A549 (cell line): ENCODE data around the gene CCDC27. TPM values are rescaled to one million over a fixed set of nuclear protein-coding genes. Genes with fewer than 3 reads are reported as not detected.

Source experiments
- ATAC-seq, 2 experiments: fragments of 200-7000 bp in 1 of 2; fragments of >200 bp in 1 of 2; cut with Nextera tagmentation in 1 of 2; cut with Tn5 transposase in 1 of 2; 3 replicates each; pipeline versions ENCODE4 v1.8.0 to v1.9.1; 2018 to 2020; ENCODE audit warnings: mild to moderate bottlenecking in 1 of 2, moderate library complexity in 1 of 2
- CTCF ChIA-PET: fragments of 300-600 bp; sonication (Branson Sonifier 250); formaldehyde crosslinking; extraction: SDS; loops from one replicate; lab custom pipeline; 2021; ENCODE audit warnings: antibody characterized with exemption, inconsistent platforms; lab: Yijun Ruan, JAX
- POLR2A ChIA-PET: fragments of 350-600 bp; formaldehyde crosslinking; extraction: SDS; loops from one replicate; lab custom pipeline; 2021; ENCODE audit warnings: antibody characterized with exemption, inconsistent platforms; lab: Yijun Ruan, JAX
- DNase-seq, 2 experiments: peaks; one replicate each; pipeline versions ENCODE4 v3.0.0 to v3.0.0-alpha.2; 2011 to 2016; ENCODE audit warnings: low read depth in 1 of 2, low spot score in 1 of 2
- FAIRE-seq: peaks from 2 replicates; lab custom pipeline; 2011; peaks lifted over from hg19 to GRCh38; lab: Jason Lieb, UNC
- H3K27ac ChIP-seq, 2 experiments: fragments of >200 bp; sonication (Bioruptor Twin); formaldehyde crosslinking; 3 replicates each; pipeline ENCODE4 v1.5.1; 2016 to 2017
- H3K4me1 ChIP-seq: fragments of >200 bp; sonication (Bioruptor Twin); formaldehyde crosslinking; 3 replicates; pipeline ENCODE4 v1.6.1; 2016
- H3K4me2 ChIP-seq: fragments of >200 bp; sonication (Bioruptor Twin); formaldehyde crosslinking; 3 replicates; pipeline ENCODE4 v1.6.1; 2016
- H3K4me3 ChIP-seq: fragments of >200 bp; sonication (Bioruptor Twin); formaldehyde crosslinking; 3 replicates; pipeline ENCODE4 v1.5.1; 2016
- H3K9me3 ChIP-seq: fragments of >200 bp; sonication (Bioruptor Twin); formaldehyde crosslinking; 3 replicates; pipeline ENCODE4 v1.6.1; 2016
- EHF ChIP-seq: fragments of 250-450 bp; sonication (Bioruptor Pico); IDR thresholded peaks from 2 replicates; pipeline ENCODE4 v1.5.0; 2020; ENCODE audit warnings: mild to moderate bottlenecking
- EHMT2 ChIP-seq: fragments of 200-600 bp; sonication (generic); IDR thresholded peaks from 2 replicates; pipeline ENCODE4 v1.6.1; 2016; ENCODE audit warnings: antibody characterized with exemption, low read depth, mild to moderate bottlenecking, moderate library complexity
- EP300 ChIP-seq, 2 experiments: fragments of >200 bp; sonication (Bioruptor Twin); formaldehyde crosslinking; IDR thresholded peaks; 2 replicates in 1 of 2; 3 replicates in 1 of 2; pipeline ENCODE4 v1.6.1; 2016 to 2017
- ESRRA ChIP-seq: fragments of 150-350 bp; IDR thresholded peaks from 2 replicates; pipeline ENCODE4 v1.6.1; 2014; ENCODE audit warnings: mild to moderate bottlenecking, low read length, borderline replicate concordance
- FOSB ChIP-seq: fragments of 250-450 bp; sonication (Bioruptor Pico); IDR thresholded peaks from 2 replicates; pipeline ENCODE4 v1.5.0; 2020; ENCODE audit warnings: mild to moderate bottlenecking, moderate library complexity
- FOSL2 ChIP-seq, 2 experiments: fragments of 450-650 bp in 1 of 2; fragments of >200 bp in 1 of 2; sonication (Bioruptor Twin) in 1 of 2; formaldehyde crosslinking; IDR thresholded peaks; 2 replicates each; pipeline versions ENCODE4 v1.5.0 to v1.6.1; 2016 to 2020; ENCODE audit warnings: mild to moderate bottlenecking in 1 of 2, moderate library complexity in 1 of 2
- HDAC2 ChIP-seq: fragments of 200-600 bp; sonication (generic); IDR thresholded peaks from 2 replicates; pipeline ENCODE4 v1.6.1; 2016
- JUNB ChIP-seq: fragments of >200 bp; sonication (Bioruptor Twin); formaldehyde crosslinking; IDR thresholded peaks from 2 replicates; pipeline ENCODE4 v1.6.1; 2016
- KDM5A ChIP-seq: fragments of 200-600 bp; sonication (generic); IDR thresholded peaks from 2 replicates; pipeline ENCODE4 v1.6.1; 2016; ENCODE audit warnings: antibody characterized with exemption, mild to moderate bottlenecking
- MYC ChIP-seq: IDR thresholded peaks from 2 replicates; pipeline ENCODE4 v1.6.1; 2012; ENCODE audit warnings: mild to moderate bottlenecking, inconsistent platforms, low read length, improper control_type of control experiment, borderline replicate concordance
- NPAS2 ChIP-seq: fragments of 250-450 bp; sonication (Bioruptor Pico); IDR thresholded peaks from 2 replicates; pipeline ENCODE4 v1.8.0; 2022; ENCODE audit warnings: mild to moderate bottlenecking, moderate library complexity, borderline replicate concordance
- PHF8 ChIP-seq: fragments of 200-600 bp; sonication (generic); IDR thresholded peaks from 2 replicates; pipeline ENCODE4 v1.6.1; 2016; ENCODE audit warnings: low read depth, mild to moderate bottlenecking, antibody characterized with exemption, moderate library complexity, borderline replicate concordance
- RAD21 ChIP-seq, 2 experiments: fragments of >200 bp in 1 of 2; sonication (Bioruptor Twin) in 1 of 2; formaldehyde crosslinking in 1 of 2; IDR thresholded peaks in 1 of 2; conservative IDR thresholded peaks in 1 of 2; 2 replicates in 1 of 2; 3 replicates in 1 of 2; pipeline ENCODE4 v1.6.1; 2012 to 2018; ENCODE audit warnings: inconsistent platforms in 1 of 2
- TP53 ChIP-seq: fragments of 250-450 bp; sonication (Bioruptor Pico); IDR thresholded peaks from 2 replicates; pipeline ENCODE4 v1.5.0; 2021; ENCODE audit warnings: mild to moderate bottlenecking, moderate library complexity
- WGBS: methylation state at CpG from one replicate; pipeline ENCODE4 v1.1.6; 2017; ENCODE audit errors: missing lambda C conversion rate; 5-methylcytosine and 5-hydroxymethylcytosine counted together
- polyA plus RNA-seq, 4 experiments: library from polyadenylated mRNA; depleted of rRNA in 3 of 4; stranded (reverse); fragments of >200 nt; fragmentation: RNase III in 1 of 4; extraction: RNeasy Plus Mini Kit Qiagen cat#74134 plus additional on column Dnase treatment in 1 of 4; gene quantifications; 2 replicates in 3 of 4; 3 replicates in 1 of 4; pipeline ENCODE4 v1.2.3, GENCODE V29; 2011 to 2017
- TF ChIP-seq, protein P1 (sequence below): IDR thresholded peaks from 2 replicates; pipeline ENCODE4 v1.6.1; 2012
- TF ChIP-seq, protein P2 (sequence below): fragments of 250-450 bp; sonication (Bioruptor Pico); IDR thresholded peaks from 2 replicates; pipeline ENCODE4 v1.5.0; 2021; ENCODE audit warnings: mild to moderate bottlenecking, moderate library complexity, borderline replicate concordance
- TF ChIP-seq, protein P3 (sequence below): fragments of >200 bp; sonication (Bioruptor Twin); formaldehyde crosslinking; IDR thresholded peaks from 3 replicates; pipeline ENCODE4 v1.6.1; 2016
- TF ChIP-seq, protein P4 (sequence below): fragments of 150-350 bp; IDR thresholded peaks from 2 replicates; pipeline ENCODE4 v1.6.1; 2014; ENCODE audit warnings: low read depth, mild to moderate bottlenecking, low read length

The CCDC27 gene
- polyA plus RNA-seq, 2 of the 4 experiments (the other 2 are of a cell fraction), result not detected

DNA sequence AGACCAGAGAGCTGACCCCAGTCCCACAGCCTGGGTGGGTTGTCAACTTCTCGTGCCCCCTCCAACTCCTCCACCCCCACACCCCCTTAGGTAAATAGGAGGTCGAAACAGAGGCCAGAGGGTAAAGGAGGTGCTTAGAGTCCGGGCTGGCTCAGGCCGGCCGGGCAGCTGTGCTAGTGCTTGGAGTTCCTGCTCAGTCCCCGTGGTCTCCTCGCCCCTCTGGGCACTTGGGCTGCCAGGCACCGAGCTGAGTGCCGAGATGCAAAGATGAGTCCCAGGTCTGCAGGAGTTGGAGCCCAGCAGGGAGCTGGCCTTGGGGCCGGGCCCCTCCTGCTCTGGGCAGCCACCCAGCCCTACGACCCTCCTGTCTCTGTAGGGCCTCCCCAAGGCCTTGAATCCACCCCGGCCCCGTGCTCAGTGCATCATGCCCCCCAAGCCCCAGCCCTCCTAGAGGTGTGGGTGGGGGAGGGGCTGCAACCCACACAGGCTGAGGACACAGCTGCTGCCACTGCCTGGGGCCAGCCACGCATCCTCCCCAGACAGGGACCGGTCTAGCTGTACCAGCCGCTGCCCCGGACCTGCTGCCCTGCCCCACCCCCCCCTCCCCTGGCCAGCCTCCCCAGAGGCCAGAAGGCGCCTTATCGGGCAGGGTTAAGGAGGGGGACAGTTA lies 22.2 kb downstream of the CCDC27 start:
- Histone ChIP-seq H3K4me1 (peaks cover 17% of the 10 kb centered on the region), H3K27ac (no peak overlapping the region), H3K4me2 (no peak overlapping the region), H3K9me3 (no peaks in the 10 kb centered on the region), H3K4me3 (no peak overlapping the region)
- CTCF ChIA-PET, result interaction anchor here (1.0 to 1.2 kb wide), 2 partner anchors 9 to 18 kb away, joined by 3 to 4 read pairs; no protein-coding TSS in a partner anchor
- 81% methylated on average over 11 of the region's 19 CpGs for WGBS
- ATAC-seq, result no peak
- FAIRE-seq, result no peak
- TF ChIP-seq HDAC2 (no peak), EHF (CRISPR knock-in tag) (no peak), KDM5A (no peak), PHF8 (no peak), TP53 (CRISPR knock-in tag) (no peak), MYC (no peak), ESRRA (no peak), FOSB (no peak), JUNB (no peak), FOSL2 (IDR thresholded peaks at IDR 0.05) (no peak), FOSL2 (CRISPR knock-in tag; IDR thresholded peaks at IDR 0.05) (no peak)
- TF ChIP-seq, protein P1, sequence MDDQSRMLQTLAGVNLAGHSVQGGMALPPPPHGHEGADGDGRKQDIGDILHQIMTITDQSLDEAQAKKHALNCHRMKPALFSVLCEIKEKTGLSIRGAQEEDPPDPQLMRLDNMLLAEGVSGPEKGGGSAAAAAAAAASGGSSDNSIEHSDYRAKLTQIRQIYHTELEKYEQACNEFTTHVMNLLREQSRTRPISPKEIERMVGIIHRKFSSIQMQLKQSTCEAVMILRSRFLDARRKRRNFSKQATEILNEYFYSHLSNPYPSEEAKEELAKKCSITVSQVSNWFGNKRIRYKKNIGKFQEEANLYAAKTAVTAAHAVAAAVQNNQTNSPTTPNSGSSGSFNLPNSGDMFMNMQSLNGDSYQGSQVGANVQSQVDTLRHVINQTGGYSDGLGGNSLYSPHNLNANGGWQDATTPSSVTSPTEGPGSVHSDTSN, result no peak
- TF ChIP-seq, protein P2, sequence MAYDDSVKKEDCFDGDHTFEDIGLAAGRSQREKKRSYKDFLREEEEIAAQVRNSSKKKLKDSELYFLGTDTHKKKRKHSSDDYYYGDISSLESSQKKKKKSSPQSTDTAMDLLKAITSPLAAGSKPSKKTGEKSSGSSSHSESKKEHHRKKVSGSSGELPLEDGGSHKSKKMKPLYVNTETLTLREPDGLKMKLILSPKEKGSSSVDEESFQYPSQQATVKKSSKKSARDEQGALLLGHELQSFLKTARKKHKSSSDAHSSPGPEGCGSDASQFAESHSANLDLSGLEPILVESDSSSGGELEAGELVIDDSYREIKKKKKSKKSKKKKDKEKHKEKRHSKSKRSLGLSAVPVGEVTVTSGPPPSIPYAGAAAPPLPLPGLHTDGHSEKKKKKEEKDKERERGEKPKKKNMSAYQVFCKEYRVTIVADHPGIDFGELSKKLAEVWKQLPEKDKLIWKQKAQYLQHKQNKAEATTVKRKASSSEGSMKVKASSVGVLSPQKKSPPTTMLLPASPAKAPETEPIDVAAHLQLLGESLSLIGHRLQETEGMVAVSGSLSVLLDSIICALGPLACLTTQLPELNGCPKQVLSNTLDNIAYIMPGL (CRISPR knock-in tag), result no peak
- TF ChIP-seq, protein P3, sequence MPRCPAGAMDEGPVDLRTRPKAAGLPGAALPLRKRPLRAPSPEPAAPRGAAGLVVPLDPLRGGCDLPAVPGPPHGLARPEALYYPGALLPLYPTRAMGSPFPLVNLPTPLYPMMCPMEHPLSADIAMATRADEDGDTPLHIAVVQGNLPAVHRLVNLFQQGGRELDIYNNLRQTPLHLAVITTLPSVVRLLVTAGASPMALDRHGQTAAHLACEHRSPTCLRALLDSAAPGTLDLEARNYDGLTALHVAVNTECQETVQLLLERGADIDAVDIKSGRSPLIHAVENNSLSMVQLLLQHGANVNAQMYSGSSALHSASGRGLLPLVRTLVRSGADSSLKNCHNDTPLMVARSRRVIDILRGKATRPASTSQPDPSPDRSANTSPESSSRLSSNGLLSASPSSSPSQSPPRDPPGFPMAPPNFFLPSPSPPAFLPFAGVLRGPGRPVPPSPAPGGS, result no peak
- TF ChIP-seq, protein P4, sequence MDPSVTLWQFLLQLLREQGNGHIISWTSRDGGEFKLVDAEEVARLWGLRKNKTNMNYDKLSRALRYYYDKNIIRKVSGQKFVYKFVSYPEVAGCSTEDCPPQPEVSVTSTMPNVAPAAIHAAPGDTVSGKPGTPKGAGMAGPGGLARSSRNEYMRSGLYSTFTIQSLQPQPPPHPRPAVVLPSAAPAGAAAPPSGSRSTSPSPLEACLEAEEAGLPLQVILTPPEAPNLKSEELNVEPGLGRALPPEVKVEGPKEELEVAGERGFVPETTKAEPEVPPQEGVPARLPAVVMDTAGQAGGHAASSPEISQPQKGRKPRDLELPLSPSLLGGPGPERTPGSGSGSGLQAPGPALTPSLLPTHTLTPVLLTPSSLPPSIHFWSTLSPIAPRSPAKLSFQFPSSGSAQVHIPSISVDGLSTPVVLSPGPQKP, result no peak
- no peak for DNase-seq
- POLR2A ChIA-PET, result no interaction called here

DNA sequence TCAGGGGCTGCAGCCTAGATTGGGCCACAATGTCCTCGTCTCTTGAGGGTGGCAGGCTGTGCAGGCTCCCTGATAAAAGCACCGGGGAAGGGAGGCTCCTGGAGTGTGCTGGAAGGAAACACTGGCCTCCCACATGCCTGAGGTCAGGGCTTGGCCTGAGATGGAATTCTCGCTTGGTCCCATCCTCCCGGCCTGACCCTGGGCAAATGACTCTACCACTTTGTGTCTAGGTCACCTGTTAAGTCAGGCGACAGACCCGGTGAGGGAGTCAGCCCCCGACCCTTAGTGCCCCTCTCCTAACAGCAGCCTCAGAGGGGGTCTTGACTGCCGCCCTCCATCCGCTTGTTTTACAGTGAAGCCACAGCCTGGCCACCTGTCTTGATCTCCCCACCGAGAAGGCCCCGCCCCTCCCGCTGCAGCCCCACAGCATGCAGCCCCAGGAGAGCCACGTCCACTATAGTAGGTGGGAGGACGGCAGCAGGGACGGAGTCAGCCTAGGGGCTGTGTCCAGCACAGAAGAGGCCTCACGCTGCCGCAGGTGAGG lies 22.8 kb downstream of the CCDC27 start:
- Histone ChIP-seq H3K27ac (no peak overlapping the region), H3K4me1 (peaks cover 17% of the 10 kb centered on the region), H3K4me2 (no peak overlapping the region), H3K9me3 (no peaks in the 10 kb centered on the region), H3K4me3 (no peak overlapping the region)
- WGBS, result 87% methylated on average over 15 of the region's 17 CpGs
- no peak for TF ChIP-seq EHMT2
- no peak for TF ChIP-seq FOSL2 (IDR thresholded peaks at IDR 0.05)
- TF ChIP-seq FOSL2 (CRISPR knock-in tag; IDR thresholded peaks at IDR 0.05), result no peak
- no peak for TF ChIP-seq EP300 (IDR thresholded peaks at IDR 0.05)
- no peak for TF ChIP-seq RAD21 (conservative IDR thresholded peaks at IDR 0.05 in 1 of 2, IDR thresholded peaks at IDR 0.05 in 1 of 2)
- no peak for TF ChIP-seq JUNB
- TF ChIP-seq NPAS2 (CRISPR knock-in tag), result no peak
- no peak for TF ChIP-seq PHF8
- FAIRE-seq (no peak), ATAC-seq (no peak), DNase-seq (no peak)
- POLR2A ChIA-PET, result no interaction called here
- CTCF ChIA-PET, result interaction anchor here (1.5 kb wide), 2 partner anchors 15 to 17 kb away, joined by 3 to 5 read pairs; no protein-coding TSS in a partner anchor
